Hepatocyte (in vitro differentiated cells): ENCODE data around the gene TAS1R3. TPM values are rescaled to one million over a fixed set of nuclear protein-coding genes. Genes with fewer than 3 reads are reported as not detected.

Experiments used
- DNase-seq: peaks from one replicate; pipeline ENCODE4 v3.0.0-alpha.2; 2016; ENCODE audit warnings: low spot score
- H2AFZ ChIP-seq: fragments of 200-600 bp; sonication (generic); 2 replicates; pipeline ENCODE4 v1.6.0; 2016; ENCODE audit warnings: antibody characterized with exemption, mild to moderate bottlenecking
- H3K27ac ChIP-seq: fragments of 200-600 bp; sonication (generic); 2 replicates; pipeline ENCODE4 v1.5.1; 2016; ENCODE audit warnings: mild to moderate bottlenecking
- H3K27me3 ChIP-seq: fragments of 200-600 bp; sonication (generic); 2 replicates; pipeline ENCODE4 v1.6.1; 2016
- H3K36me3 ChIP-seq: fragments of 200-600 bp; sonication (generic); replicated peaks from 2 replicates; pipeline ENCODE4 v1.5.1; 2016; ENCODE audit warnings: low read depth; ENCODE audit not compliant: insufficient read depth
- H3K4me1 ChIP-seq: fragments of 200-600 bp; sonication (generic); 2 replicates; pipeline ENCODE4 v1.5.1; 2016; ENCODE audit warnings: mild to moderate bottlenecking, moderate library complexity; ENCODE audit not compliant: insufficient read depth
- H3K4me2 ChIP-seq: fragments of 200-600 bp; sonication (generic); 2 replicates; pipeline ENCODE4 v1.6.0; 2016
- H3K4me3 ChIP-seq: fragments of 200-600 bp; sonication (generic); 2 replicates; pipeline ENCODE4 v1.5.1; 2016; ENCODE audit warnings: mild to moderate bottlenecking
- H3K79me2 ChIP-seq: fragments of 200-600 bp; sonication (generic); 2 replicates; pipeline ENCODE4 v1.6.0; 2017; ENCODE audit warnings: mild to moderate bottlenecking
- H3K9me2 ChIP-seq: fragments of 200-600 bp; sonication (generic); replicated peaks from 2 replicates; pipeline ENCODE4 v1.6.0; 2017; ENCODE audit warnings: mild to moderate bottlenecking; ENCODE audit not compliant: insufficient read depth
- H3K9me3 ChIP-seq: fragments of 200-600 bp; sonication (generic); 2 replicates; pipeline ENCODE4 v1.5.1; 2016; ENCODE audit warnings: low read depth, mild to moderate bottlenecking
- H4K20me1 ChIP-seq: fragments of 200-600 bp; sonication (generic); 2 replicates; pipeline ENCODE4 v1.6.0; 2016; ENCODE audit warnings: mild to moderate bottlenecking; ENCODE audit not compliant: insufficient read depth, poor library complexity, severe bottlenecking
- CTCF ChIP-seq: fragments of 200-600 bp; sonication (generic); IDR thresholded peaks from 2 replicates; pipeline ENCODE4 v1.5.1; 2016; ENCODE audit warnings: antibody characterized with exemption, mild to moderate bottlenecking; ENCODE audit not compliant: poor library complexity
- EZH2 ChIP-seq: fragments of 200-600 bp; sonication (generic); IDR thresholded peaks from 2 replicates; pipeline ENCODE4 v1.6.1; 2016; ENCODE audit warnings: antibody characterized with exemption, mild to moderate bottlenecking, borderline replicate concordance
- EZH2phosphoT487 ChIP-seq: fragments of 200-600 bp; sonication (generic); IDR thresholded peaks from one replicate; pipeline ENCODE4 v1.6.1; 2018; ENCODE audit warnings: antibody characterized with exemption, mild to moderate bottlenecking, low read depth, moderate library complexity; ENCODE audit not compliant: unreplicated experiment, severe bottlenecking
- WGBS: methylation state at CpG from one replicate; pipeline ENCODE4 v1.1.6; 2016; ENCODE audit warnings: low lambda C conversion rate; ENCODE audit errors: missing lambda C conversion rate; 5-methylcytosine and 5-hydroxymethylcytosine counted together
- polyA plus RNA-seq: library from polyadenylated mRNA; unstranded; fragments of >200 nt; fragmentation: Nextera tagmentation; extraction: Ambion mirVana; gene quantifications from 2 replicates; pipeline ENCODE4 v1.2.1, GENCODE V29; 2016
- total RNA-seq: library from RNA; depleted of rRNA; stranded (reverse); fragments of >200 nt; gene quantifications from 2 replicates; pipeline ENCODE4 v1.2.3, GENCODE V29; 2014

TAS1R3 gene
- total and polyA plus RNA-seq, 2 experiments from 2014 or later = 0.17 to 0.42 TPM

- no peak overlapping the region for H3K4me3 ChIP-seq
- no peaks in the 10 kb centered on the region for H3K9me2 ChIP-seq
- H3K79me2 ChIP-seq = no peaks in the 10 kb centered on the region
- TF ChIP-seq EZH2phosphoT487 (no peak), CTCF (no peak), EZH2 (no peak)
- DNase-seq = no peak
- H3K4me1 ChIP-seq = no peaks in the 10 kb centered on the region
- H3K4me2 ChIP-seq = no peak overlapping the region
- no peaks in the 10 kb centered on the region for H3K9me3 ChIP-seq
- no peak overlapping the region for H3K27ac ChIP-seq
- H4K20me1 ChIP-seq = peaks cover 6% of the 10 kb centered on the region
- H3K27me3 ChIP-seq = no peaks in the 10 kb centered on the region
- H3K36me3 ChIP-seq = no peaks in the 10 kb centered on the region
- 93% methylated on average over 32 of the region's 35 CpGs for WGBS
- no peak overlapping the region for H2AFZ ChIP-seq
Observed at GRCh38 chr1:1295154-1295923, 35.7 kb upstream of the TAS1R3 start.

GRCh38 chr1:1296070-1297061 lies 34.7 kb upstream of the TAS1R3 start:
- no peak overlapping the region for H2AFZ ChIP-seq
- H3K9me3 ChIP-seq = no peaks in the 10 kb centered on the region
- no peak overlapping the region for H3K4me3 ChIP-seq
- no peaks in the 10 kb centered on the region for H3K79me2 ChIP-seq
- H4K20me1 ChIP-seq = peaks cover 6% of the 10 kb centered on the region
- DNase-seq = no peak
- 97% methylated on average over 58 of the region's 62 CpGs for WGBS
- H3K36me3 ChIP-seq = no peaks in the 10 kb centered on the region
- H3K27ac ChIP-seq = no peak overlapping the region
- no peak for TF ChIP-seq CTCF
- no peak for TF ChIP-seq EZH2phosphoT487
- TF ChIP-seq EZH2 = no peak
- no peak overlapping the region for H3K4me2 ChIP-seq
- no peaks in the 10 kb centered on the region for H3K9me2 ChIP-seq
- H3K4me1 ChIP-seq = no peaks in the 10 kb centered on the region
- no peaks in the 10 kb centered on the region for H3K27me3 ChIP-seq

GRCh38 chr1:1297802-1298424 lies 33.2 kb upstream of the TAS1R3 start:
- no peaks in the 10 kb centered on the region for H3K9me2 ChIP-seq
- no peaks in the 10 kb centered on the region for H3K27me3 ChIP-seq
- H3K4me1 ChIP-seq = no peaks in the 10 kb centered on the region
- no peak overlapping the region for H2AFZ ChIP-seq
- no peaks in the 10 kb centered on the region for H3K36me3 ChIP-seq
- DNase-seq = no peak
- H3K4me3 ChIP-seq = no peak overlapping the region
- H3K27ac ChIP-seq = no peak overlapping the region
- TF ChIP-seq EZH2 (no peak), EZH2phosphoT487 (no peak), CTCF (no peak)
- H4K20me1 ChIP-seq = peaks cover 10% of the 10 kb centered on the region
- peaks cover 1% of the 10 kb centered on the region for H3K79me2 ChIP-seq
- H3K4me2 ChIP-seq = no peak overlapping the region
- no peaks in the 10 kb centered on the region for H3K9me3 ChIP-seq
- 98% methylated on average over 24 of the region's 31 CpGs for WGBS
